ENCODE data around the gene WDR27.
"Not testable (repeated sequence)": the region's sequence is repeated elsewhere in the genome, so short reads cannot be mapped to it uniquely, and the experiment has no call there.

WDR27 gene

DNA sequence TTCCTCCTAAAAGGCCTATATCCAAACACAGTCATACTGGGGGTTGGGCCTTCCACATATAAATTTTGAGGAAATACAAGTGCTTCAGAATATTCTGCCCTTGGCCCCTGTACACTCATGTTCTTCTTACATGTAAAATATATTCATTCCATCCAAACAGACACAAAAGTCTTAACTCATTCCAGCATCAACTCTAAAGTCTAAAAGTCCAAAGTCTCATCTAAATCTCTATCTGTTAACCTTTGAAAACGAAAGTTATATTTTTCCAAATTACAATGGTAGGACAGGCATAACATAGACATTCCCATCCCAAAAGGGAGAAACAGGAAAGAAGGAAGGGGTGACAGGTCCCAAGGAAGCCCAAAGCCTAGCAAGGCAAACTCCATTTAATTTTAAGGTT lies 232.8 kb downstream of the WDR27 start:
- no peak for DNase-seq

DNA sequence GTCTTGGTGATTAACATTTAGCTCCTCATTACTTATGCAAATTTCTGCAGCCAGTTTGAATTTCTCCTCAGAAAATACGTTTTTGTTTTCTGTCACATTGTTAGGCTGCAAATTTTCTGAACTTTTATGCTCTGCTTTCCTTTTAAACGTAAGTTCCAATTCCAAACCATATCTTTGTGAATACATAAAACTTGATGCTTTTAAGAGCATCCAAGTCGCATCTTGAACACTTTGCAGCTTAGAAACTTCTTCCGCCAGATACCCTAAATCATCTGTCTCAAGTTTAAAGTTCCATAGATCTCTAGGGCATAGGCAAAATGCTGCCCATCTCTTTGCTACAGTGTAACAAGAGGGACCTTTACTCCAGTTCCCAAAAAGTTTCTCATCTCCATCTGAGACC lies 234.1 kb downstream of the WDR27 start:
- not testable (repeated sequence) for DNase-seq

DNA sequence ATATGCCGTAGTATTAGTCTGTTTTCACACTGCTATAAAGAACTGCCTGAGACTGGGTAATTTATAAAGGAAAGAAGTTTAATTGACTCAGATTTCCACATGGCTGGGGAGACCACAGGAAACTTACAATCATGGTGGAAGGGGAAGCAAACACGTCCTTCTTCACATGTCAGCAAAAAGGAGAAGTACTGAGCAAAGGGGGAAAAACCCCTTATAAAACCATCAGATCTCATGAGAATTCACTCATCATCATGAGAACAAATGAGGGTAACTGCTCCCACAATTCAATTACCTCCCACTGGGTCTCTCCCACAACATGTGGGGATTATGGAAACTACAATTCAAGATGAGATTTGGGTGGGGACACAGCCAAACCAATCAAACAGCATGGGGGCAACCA lies 235.6 kb downstream of the WDR27 start:
- not testable (repeated sequence) for DNase-seq

DNA sequence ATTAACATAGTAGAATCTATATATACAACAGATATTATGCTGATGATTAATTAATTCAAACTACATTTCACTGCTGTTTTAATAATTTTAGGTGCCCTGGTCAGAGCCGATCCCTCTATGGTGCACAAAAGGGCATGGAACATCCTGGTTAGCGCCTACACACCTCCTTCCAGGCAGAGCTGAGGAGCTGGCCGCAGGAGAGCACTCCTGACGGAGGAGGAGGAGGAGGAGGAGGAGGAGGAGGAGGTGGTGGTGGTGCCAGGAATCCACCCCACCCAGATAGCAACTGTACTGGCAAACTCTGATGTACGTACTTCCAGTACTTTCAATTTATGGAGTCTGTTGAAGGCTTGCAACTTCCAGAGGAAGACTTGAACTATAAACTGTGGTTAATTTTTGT lies 244.1 kb downstream of the WDR27 start:
- DNase-seq: no peak

DNA sequence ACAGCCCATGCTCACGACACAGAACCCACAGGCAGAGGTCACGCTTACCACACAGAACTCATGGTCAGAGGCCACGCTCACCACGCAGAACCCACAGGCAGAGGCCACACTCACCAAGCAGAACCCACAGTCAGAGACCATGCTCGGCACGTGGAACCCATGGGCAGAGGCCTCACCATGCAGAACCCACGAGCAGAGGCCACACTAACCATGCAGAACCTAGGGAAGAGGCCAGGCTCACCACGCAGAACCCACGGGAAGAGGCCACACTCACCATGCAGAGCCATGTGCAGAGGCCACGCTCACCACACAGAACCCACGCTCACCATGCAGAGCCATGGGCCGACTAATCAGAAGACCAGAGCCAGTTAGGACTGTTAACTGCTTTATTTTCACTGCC lies 245.0 kb downstream of the WDR27 start:
- DNase-seq: no peak

DNA sequence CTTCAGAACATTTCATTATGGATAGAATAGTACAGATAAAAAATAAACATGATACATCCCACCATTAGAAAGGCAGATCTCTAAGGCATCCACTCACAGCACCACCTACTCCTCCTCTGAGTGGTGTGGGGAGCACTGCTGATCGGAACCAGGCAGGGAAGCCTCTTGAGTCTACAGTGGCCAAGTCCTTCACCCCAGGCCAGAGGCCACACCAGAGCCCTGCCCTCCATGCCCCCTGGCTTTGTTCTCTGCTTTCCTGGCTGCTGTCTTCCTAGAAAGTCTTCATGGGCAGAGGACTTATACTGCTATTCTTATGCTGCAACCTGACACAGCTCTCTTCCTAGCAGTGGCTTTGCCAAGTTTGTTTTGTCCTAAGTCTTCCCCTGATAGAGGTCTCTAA lies 246.4 kb downstream of the WDR27 start:
- DNase-seq: no peak

DNA sequence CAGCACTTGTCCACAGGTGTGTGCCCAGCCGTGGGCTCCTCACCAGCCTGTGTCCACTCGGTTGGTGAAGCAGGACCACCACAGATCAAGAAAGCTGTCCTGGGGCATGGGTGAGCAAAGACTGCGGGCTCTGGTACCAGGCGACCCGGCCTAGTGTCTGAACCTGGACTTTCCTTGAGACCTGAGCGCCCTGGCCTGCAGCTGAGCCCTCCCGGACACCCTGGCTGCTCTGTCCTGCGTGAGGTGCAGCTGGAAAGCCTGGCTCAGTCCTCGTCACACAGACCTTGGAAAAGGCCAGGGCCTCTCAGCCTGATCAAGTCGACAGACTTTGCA lies 247.0 kb downstream of the WDR27 start:
- DNase-seq: no peak

DNA sequence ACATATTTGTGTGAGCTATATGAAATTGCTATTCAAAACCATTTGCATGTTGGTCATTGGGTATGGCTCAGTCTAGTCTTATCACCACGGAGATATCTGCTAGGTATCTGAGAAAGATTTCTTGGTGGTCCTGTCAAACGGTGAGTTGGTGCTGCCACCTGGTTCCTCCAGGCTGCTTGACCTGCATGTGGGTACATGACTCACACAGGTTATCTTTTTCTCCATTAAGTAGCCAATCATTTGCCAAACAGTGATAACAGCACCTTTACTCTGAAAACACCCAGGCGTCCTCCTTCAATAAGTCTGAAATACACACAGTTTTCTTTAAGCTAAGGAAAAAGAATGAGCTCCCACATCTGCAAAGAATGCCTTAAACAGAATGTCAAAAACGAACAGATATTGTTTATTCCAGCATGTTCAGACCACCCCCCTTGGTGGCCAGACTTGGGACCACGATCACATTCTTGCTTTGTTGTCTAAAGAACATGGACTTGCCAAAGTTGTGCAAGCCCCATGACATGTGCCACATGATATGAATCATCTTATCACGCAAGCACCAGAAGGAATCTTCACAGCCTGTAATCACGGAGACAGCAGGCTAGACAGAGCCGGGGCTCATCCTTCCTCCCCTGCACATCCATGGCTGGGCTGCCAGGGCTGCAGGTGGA lies 247.5 kb downstream of the WDR27 start:
- no peak for DNase-seq

DNA sequence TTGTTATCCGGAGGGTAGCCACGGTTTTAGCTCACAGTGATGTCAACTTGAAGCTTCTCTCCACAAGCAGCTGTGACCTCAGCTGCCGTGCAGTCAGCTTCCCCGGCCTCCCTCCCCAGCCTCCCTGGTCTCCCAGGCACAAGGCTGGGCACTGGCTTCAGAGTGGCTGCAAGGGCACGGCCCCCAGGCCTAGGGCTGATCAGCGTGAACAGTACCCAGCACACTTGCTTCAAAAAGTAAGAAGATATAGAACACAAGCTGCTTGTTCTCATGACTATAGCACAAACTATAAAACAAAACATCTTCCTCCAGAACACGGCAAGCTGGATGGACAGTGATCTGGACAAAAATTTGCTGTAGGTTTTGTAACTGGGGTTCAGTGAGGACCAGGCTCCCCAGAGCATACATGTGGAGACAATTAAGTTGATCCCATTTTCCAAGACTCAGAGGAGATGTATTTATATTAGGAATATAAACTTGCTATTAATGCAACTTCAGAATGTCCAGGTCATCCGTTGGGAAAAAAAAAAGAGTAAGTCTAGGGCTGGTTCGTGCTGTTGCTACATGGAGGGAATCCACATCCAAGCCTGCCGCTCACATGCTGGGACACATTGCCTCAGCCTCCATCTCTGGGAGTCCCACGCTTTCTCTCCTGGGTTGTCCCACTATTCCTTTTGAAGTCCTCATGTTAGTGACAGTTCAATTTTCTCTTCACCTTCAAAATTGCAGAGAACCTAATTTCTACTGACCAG lies 248.8 kb downstream of the WDR27 start:
- DNase-seq: no peak

DNA sequence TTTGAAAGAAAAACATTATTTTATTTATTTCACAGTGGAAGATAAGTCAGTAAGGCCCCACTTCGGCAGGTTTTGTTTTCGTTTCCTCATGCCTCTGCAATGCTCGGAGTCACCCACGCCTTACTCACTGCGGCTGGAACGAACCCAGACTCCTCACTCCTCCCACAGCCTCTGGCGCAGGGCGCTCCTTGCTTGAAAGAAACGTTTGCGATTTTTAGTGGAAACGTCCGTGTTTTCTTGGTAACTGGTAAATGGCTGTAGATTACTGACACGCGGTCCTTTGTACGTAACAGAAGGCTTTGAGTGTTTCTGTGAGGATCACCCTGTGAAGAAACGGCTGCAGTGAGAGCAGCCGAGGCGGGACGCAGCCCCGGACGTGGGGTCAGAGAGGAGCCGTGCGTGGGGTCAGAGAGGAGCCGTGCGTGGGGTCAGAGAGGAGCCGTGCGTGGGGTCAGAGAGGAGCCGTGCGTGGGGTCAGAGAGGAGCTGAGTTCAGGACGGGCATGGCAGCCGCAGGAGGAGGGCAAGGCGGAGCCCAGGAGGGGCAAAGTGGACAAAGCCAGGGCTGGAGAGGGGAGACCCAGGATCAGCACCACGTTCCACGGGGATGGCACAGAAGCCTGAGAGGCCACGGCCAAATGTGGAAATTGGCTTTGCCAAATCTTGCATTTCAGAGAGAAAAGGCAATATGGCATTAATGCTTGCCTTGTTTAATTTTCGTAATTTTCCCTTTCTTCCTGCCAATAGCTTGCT lies 249.5 kb downstream of the WDR27 start:
- DNase-seq: no peak

DNA sequence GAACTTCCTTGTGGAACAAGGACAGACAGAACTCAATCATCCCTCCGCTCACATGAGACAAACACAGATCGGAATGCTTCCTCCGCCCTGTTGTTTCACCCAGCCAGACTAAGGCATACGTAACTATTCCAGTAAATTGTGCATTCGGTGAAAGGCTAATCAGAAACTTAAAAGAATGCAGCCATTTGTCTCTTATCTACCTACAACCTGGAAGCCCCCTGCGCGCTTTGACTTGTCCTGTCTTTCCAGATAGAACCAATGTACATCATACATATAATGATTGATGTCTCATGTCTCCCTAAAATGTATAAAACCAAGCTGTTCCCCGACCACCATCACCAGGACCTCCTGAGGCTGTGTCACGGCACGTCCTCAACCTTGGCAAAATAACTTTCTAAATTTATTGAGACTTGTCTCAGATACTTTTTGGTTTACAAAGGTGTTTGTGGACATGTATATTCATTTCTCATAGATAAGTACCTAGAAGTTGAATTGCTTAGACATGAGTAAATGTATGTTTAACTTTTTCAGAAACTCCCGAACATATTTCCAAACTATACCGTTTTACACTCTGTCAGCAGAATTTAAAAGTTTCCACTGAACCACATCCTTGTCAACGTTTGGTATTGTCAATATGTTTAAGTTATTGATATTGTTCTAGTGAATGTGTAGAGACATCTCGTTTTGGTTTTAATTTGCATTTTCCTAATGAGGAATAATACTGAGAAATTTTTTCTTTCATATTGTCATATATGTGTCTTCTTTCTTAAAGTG lies 250.6 kb downstream of the WDR27 start:
- DNase-seq: no peak

DNA sequence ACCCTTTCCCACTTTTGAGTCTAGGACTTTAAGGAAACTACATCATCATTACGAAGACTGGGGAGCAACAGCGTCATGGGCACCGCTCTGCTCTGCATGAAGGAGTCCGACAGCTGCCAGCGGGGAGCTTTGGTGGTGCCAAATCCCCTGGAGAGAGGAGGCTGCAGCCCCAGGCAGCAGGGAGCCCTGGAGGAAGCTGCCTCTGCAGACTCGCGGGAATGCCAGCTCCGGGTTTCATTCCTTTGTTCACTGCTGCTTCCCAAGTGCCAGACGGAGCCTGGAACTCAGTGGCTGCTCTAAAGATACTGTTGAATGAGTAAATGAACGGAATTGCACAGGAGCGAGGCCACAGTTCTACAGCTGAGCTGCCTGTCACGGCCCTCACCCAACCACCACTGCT lies 251.7 kb downstream of the WDR27 start:
- peak; percentile 4 for DNase-seq

DNA sequence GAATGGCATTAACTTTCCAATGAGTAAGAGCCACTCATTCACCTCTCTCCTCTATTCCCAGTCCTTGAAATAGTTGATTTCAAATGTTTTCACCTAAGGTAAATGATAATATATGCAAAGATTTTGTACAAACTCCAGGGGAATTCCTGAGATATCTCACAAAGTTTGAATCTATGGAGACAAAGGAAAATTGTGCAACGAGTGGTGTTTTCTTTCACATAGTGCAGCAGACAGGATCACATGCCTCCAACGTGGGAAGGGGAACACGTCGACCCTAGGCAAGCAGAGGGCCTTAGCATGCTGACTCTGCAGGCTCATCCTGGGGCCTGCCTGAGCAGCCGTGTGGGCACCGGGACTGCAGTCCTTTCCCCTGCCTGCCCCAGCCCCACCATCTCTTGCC lies 252.6 kb downstream of the WDR27 start:
- DNase-seq: no peak

DNA sequence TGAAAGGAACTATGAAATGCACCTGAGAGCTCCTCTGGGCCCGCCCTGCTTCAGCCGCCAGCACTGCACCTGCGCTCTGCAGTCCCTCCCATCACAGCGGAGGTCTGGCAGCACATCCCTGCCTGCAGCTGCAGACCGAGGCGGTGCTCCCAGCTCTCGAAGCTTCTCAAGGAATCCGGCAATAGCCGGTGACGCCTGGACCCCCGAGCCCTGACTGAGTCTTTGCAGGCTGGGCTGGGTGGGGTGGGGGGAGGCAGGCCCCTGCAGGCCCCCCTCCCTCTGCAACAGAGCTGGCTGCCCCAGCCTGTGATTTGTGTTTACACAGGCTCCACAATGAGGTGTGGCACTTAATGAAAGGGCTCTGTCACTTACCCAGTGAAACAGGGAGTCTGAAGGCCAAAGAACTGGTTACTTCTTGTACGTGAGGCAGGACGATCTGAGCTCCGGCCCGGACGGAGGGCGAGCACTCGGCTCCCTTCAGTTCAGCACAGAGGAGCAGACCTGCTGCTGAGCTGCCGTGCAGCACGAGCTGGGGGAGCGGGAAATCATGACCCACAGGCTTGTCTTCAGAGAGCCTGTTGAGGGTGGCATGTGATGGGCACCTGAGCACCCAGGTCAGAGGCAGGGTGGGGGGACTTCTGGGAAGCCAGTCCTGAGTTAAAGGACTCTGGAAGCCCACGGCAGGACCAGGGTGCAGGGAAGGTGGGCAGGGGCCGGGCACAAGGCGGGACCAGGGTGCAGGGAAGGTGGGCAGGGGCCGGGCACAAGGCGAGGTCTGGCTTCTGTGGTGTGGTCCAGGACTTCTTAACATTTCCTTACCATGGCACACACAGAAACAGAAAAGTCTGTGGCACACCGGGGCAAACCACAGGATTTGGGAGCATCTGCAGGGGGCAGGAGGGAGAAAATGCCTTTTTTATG lies 255.9 kb downstream of the WDR27 start:
- DNase-seq: peak; percentile 11

DNA sequence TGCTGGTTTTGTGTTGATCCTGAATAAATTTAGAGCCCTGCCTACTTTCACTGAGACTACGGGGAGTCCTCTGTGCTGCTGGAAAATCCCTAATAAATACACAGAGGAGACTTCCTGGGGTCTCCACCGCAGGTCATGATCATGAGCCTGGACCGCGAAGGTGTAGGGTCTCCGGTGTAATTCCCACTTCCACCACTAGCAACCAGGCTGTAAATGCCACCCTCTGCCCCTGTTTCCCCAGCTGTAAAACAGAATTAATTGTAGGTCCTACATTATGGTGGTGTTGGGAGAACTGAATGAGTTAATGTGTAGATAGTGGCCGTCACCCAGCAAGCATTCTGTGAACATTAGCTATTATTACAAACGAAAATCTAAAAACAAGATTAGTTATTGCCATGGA lies 256.6 kb downstream of the WDR27 start:
- no peak for DNase-seq

DNA sequence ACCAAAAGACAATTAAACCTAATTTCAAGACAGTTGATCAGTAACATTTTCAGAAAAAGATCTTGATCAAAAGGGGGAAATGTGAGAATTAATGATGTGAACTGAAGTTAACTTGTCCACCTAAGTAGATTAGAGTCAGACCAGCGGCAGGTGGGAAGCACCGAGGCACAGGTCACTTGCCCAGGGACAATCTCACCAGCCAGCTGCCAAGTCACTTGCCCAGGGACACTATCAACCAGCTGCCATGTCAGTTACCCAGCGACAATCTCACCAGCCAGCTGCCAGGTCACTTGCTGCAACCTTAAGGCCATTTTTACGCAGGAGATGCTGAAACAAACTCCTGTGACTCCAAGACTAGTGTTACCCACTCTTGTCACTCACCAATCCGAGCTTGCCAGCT lies 260.5 kb downstream of the WDR27 start:
- DNase-seq: no peak

DNA sequence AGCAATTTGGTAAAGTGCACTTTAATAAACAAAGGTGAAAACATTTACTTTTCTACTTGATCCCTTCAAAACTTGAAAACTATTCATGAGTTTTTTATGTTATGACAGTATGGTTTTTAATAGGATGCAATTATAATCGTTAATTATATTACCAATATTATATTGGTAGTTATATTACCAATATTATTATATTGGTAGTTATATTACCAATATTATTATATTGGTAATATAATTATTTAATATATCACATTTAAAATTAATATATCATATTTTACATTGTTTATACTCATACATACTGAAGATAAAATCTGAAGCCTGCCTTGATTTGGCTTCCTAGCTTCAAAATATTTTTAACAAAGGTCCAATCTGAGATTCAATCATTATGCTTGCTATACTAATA lies 262.1 kb downstream of the WDR27 start:
- no peak for DNase-seq

DNA sequence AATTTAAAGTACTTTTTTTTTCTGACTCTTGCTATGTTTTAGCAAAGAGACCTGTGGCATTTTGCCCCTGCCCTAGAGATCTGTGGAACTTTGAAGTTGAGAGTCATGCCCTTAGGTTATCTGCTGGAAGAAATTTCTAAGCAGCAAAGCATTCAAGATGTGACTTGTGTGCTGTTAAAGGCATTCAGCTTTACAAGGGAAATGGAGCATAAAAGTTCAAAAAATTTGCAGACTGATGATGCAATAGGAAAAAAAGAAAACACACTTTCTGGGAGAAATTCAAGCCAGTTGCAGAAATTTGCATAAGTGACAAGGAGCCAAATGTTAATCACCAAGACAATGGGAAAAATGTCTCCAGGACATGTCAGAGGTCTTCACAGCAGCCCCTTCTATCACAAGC lies 267.3 kb downstream of the WDR27 start:
- not testable (repeated sequence) for DNase-seq

DNA sequence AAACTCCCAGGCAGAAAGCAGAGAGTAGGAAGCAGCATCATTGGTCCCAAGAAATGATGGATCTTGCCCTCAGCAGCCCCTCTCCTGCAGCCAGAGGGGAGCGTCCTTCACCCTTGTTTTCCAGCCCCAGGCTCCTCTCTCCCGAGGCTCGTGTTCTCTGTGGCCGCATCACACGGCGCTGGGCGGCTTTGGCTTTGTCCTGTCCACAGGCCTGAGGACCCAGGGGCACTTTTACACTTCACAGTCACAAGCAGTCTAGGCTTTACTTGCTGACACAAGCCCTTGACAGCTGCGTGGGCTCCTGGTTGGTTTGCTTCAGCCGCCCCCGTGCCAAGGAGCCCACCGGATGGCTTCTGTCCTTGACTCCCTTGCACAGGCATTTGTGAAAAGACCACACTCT lies 272.8 kb downstream of the WDR27 start:
- DNase-seq: no peak

DNA sequence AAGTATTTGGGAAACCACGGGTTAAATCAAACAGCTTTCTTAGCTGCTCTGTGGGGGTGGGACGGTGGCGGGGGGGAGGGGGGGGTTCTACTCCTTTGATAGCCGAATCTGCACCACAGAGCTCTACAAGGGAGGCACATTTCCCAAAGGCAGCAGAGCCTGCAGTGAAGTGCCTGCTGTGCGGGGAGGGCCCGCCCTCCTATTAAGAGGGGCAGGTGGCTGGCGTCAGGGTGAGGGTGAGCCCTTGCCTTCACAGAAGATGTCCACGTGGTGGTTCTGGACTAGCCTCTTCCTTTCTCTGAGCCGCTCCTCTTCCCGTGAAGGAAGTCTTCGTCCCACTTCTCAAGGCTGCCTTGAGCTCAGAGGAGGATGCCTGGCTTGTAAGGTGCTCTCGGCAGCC lies 273.3 kb downstream of the WDR27 start:
- no peak for DNase-seq

DNA sequence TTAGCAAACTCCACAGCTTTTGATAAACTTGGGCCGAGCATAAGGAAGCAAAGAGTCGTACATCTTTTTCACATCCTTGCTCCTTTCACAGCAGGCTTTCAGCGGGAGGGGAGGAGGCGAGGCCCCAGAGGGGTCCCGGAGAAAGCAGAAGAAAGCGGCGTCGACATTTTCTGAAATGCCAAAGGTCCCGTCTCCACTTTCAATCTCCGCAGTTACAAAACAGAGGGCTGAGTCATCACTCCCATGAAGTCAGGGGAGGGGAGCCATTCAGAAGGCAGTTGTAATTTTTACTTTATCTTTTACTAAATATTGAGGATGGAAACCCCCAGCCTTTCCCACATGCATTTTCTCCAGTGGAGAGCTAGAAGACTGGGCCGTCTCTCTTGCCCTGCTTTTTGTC lies 274.0 kb downstream of the WDR27 start:
- no peak for DNase-seq

DNA sequence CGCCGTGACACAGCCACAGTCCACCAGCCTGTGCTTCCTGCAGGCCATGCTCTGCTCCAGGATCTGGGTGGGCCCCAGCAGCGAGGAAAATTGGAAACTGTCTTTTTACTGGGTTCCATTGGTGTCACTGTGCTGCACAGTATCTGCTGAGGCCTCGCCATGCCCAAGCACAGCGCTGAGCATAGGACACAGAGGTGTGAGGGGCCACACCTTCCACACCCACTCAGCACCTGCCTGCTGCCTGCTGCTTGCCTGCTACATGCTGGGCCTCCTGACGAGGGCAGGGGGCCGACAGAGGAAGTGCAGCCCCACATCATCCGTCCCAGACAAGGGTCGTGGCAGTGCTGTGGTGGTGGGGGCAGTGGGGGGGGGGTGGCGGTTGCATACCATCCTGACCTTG lies 275.2 kb downstream of the WDR27 start:
- DNase-seq: no peak
